Stomach (tissue), 4 donors: ENCODE results near the gene KIF21A.

Experiments
- CTCF ChIP-seq, 7 experiments: fragments of 450-650 bp in 4 of 7; fragments of 200-600 bp in 3 of 7; sonication (generic) in 3 of 7; IDR thresholded peaks; one replicate each; pipeline ENCODE4 v1.5.1; 2016 to 2019; ENCODE audit warnings: antibody characterized with exemption in 7 of 7, control low read depth in 2 of 7, mild to moderate bottlenecking in 1 of 7
- EP300 ChIP-seq: sonication (generic); formaldehyde crosslinking; IDR thresholded peaks from one replicate; pipeline ENCODE4 v1.6.1; 2017; ENCODE audit warnings: antibody characterized with exemption
- POLR2A ChIP-seq, 4 donors: fragments of 450-650 bp; IDR thresholded peaks; one replicate each; pipeline ENCODE4 v1.6.1; 2016; ENCODE audit warnings: antibody characterized with exemption in 4 of 4, control low read depth in 2 of 4, mild to moderate bottlenecking in 1 of 4, moderate library complexity in 1 of 4
- POLR2AphosphoS5 ChIP-seq, 3 donors: sonication (generic); formaldehyde crosslinking; IDR thresholded peaks; one replicate each; pipeline ENCODE4 v1.6.1; 2016; ENCODE audit warnings: antibody characterized with exemption in 3 of 3

GRCh38 chr12:39341179-39341578, 101.7 kb downstream of the KIF21A start:
- TF ChIP-seq POLR2A (IDR thresholded peaks at IDR 0.05) (no peak), CTCF (IDR thresholded peaks at IDR 0.05) (no peak), EP300 (no peak), POLR2AphosphoS5 (IDR thresholded peaks at IDR 0.05) (no peak)
